ENCODE results near the gene SCN5A. TPM values are rescaled to one million over a fixed set of nuclear protein-coding genes. Genes with fewer than 3 reads are reported as not detected.

The SCN5A gene
- total RNA-seq, 1 experiment from 2014 or later, result 0.69 TPM

GRCh38 chr3:38684546-38684945 lies 35.1 kb upstream of the SCN5A start:
- POLR2A ChIA-PET, result no interaction called here
- Histone ChIP-seq H3K36me3 (ENCODE audit: control insufficient read depth, insufficient read depth, low read length) (no peaks in the 10 kb centered on the region), H3K4me1 (ENCODE audit: control insufficient read depth, insufficient read depth, low read length) (no peaks in the 10 kb centered on the region), H3K27me3 (ENCODE audit: control insufficient read depth, insufficient read depth, low read length) (no peaks in the 10 kb centered on the region; the same call in 1 of the 2 replicates), H3K9me3 (ENCODE audit: control insufficient read depth, insufficient read depth, low read depth, low read length) (no peaks in the 10 kb centered on the region), H3K27ac (ENCODE audit: low read length) (no peak overlapping the region), H3K4me3 (ENCODE audit: low read depth in 2 of 2, low read length in 2 of 2) (no peak overlapping the region)
- DNase-seq (ENCODE audit: low read depth, low spot score) (no peak), ATAC-seq (no peak)
- in situ Hi-C loops (cut with HindIII; ENCODE audit: low pct_unique_long_range_greater_than_20kb, low sequenced_read_pairs) (no loop called here), intact Hi-C loops (cut with micrococcal nuclease; ENCODE audit: unreplicated experiment) (no loop called here)
- TF ChIP-seq TCF7L2 (IDR thresholded peaks at IDR 0.05; ENCODE audit: low read depth, low read length) (no peak), POLR2AphosphoS5 (IDR thresholded peaks at IDR 0.05; ENCODE audit: low read depth, low read length) (no peak), CTCF (IDR thresholded peaks at IDR 0.05) (no peak), SIN3A (IDR thresholded peaks at IDR 0.05; ENCODE audit: borderline replicate concordance, insufficient read depth, low read depth, low read length) (no peak)
- TF ChIP-seq, protein P1, sequence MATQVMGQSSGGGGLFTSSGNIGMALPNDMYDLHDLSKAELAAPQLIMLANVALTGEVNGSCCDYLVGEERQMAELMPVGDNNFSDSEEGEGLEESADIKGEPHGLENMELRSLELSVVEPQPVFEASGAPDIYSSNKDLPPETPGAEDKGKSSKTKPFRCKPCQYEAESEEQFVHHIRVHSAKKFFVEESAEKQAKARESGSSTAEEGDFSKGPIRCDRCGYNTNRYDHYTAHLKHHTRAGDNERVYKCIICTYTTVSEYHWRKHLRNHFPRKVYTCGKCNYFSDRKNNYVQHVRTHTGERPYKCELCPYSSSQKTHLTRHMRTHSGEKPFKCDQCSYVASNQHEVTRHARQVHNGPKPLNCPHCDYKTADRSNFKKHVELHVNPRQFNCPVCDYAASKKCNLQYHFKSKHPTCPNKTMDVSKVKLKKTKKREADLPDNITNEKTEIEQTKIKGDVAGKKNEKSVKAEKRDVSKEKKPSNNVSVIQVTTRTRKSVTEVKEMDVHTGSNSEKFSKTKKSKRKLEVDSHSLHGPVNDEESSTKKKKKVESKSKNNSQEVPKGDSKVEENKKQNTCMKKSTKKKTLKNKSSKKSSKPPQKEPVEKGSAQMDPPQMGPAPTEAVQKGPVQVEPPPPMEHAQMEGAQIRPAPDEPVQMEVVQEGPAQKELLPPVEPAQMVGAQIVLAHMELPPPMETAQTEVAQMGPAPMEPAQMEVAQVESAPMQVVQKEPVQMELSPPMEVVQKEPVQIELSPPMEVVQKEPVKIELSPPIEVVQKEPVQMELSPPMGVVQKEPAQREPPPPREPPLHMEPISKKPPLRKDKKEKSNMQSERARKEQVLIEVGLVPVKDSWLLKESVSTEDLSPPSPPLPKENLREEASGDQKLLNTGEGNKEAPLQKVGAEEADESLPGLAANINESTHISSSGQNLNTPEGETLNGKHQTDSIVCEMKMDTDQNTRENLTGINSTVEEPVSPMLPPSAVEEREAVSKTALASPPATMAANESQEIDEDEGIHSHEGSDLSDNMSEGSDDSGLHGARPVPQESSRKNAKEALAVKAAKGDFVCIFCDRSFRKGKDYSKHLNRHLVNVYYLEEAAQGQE (IDR thresholded peaks at IDR 0.05; ENCODE audit: insufficient read depth in 1 of 2, low read depth in 2 of 2, low read length in 1 of 2), result no peak
- no TSS peak for BruUV-seq (replicated peaks)
- CTCF ChIA-PET, result no interaction called here

DNA sequence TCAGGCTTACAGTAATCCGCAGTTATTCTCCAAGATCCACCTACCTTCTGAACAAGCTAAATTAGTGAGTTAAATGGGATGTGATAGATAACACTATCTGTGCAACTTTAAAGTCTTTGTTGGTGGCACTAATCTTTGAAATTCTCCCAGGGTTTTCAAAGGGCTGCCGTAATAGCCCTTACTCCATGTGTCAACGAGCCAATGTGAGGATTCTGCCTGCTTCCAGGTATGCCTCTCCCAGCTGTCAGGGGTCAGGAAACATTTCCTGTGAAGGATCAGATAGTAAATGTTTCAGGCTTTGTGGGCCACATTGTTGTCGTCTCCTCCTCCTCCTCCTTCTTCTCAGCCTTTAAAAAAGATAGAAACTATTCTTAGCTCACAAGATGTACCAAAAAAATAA lies 20.2 kb upstream of the SCN5A start:
- no peak for ATAC-seq
- ChIA-PET POLR2A (no interaction called here), CTCF (no interaction called here)
- no peak overlapping the region for H3K27ac ChIP-seq (ENCODE audit: low read length)
- no peaks in the 10 kb centered on the region for H3K9me3 ChIP-seq (ENCODE audit: control insufficient read depth, insufficient read depth, low read depth, low read length)
- DNase-seq (ENCODE audit: low read depth, low spot score), result no peak
- no peaks in the 10 kb centered on the region for H3K4me1 ChIP-seq (ENCODE audit: control insufficient read depth, insufficient read depth, low read length)
- BruUV-seq (replicated peaks), result no TSS peak
- intact Hi-C loops (cut with micrococcal nuclease; ENCODE audit: unreplicated experiment) (no loop called here), in situ Hi-C loops (cut with HindIII; ENCODE audit: low pct_unique_long_range_greater_than_20kb, low sequenced_read_pairs) (loop anchor here (25.0 kb wide), 1 partner anchor 157 kb away; no protein-coding TSS in a partner anchor)
- H3K4me3 ChIP-seq (ENCODE audit: low read depth in 2 of 2, low read length in 2 of 2), result no peak overlapping the region
- H3K27me3 ChIP-seq (ENCODE audit: control insufficient read depth, insufficient read depth, low read length), result peaks cover 2% of the 10 kb centered on the region; the same call in 1 of the 2 replicates
- no peaks in the 10 kb centered on the region for H3K36me3 ChIP-seq (ENCODE audit: control insufficient read depth, insufficient read depth, low read length)
- TF ChIP-seq TCF7L2 (IDR thresholded peaks at IDR 0.05; ENCODE audit: low read depth, low read length) (no peak), POLR2AphosphoS5 (IDR thresholded peaks at IDR 0.05; ENCODE audit: low read depth, low read length) (no peak), SIN3A (IDR thresholded peaks at IDR 0.05; ENCODE audit: borderline replicate concordance, insufficient read depth, low read depth, low read length) (no peak), CTCF (IDR thresholded peaks at IDR 0.05) (no peak)
- TF ChIP-seq, protein P1 (IDR thresholded peaks at IDR 0.05; ENCODE audit: insufficient read depth in 1 of 2, low read depth in 2 of 2, low read length in 1 of 2), result no peak

Measured in Panc1 (cell line).